B cell (primary cell): ENCODE data around the gene ZBTB16. TPM values are rescaled to one million over a fixed set of nuclear protein-coding genes. Genes with fewer than 3 reads are reported as not detected.

Experiments
- ATAC-seq: fragments of 200-7000 bp; cut with Tn5 transposase; one replicate; pipeline ENCODE4 v1.10.0; 2021; ENCODE audit warnings: low read depth, mild to moderate bottlenecking, moderate number of reproducible peaks, moderate library complexity
- CTCF ChIA-PET: fragments of 350-600 bp; sonication (Branson Sonifier 250); formaldehyde crosslinking; loops from one replicate; lab custom pipeline; 2021; ENCODE audit warnings: antibody characterized with exemption, inconsistent platforms; lab: Charles Lee
- POLR2A ChIA-PET: fragments of 350-600 bp; sonication (Branson Sonifier 250); formaldehyde crosslinking; loops from one replicate; lab custom pipeline; 2021; ENCODE audit warnings: antibody characterized with exemption; lab: Charles Lee
- DNase-seq: peaks from one replicate; pipeline ENCODE4 v3.0.0; 2013
- H2AFZ ChIP-seq: 2 replicates; pipeline ENCODE4 v1.6.1; 2012; ENCODE audit warnings: mild to moderate bottlenecking, low read depth, low read length; ENCODE audit not compliant: insufficient read depth, poor library complexity, severe bottlenecking
- H3K27ac ChIP-seq, 2 donors: 1 replicate in 1 of 2; 2 replicates in 1 of 2; pipeline ENCODE4 v1.5.1; 2012 to 2013; ENCODE audit warnings: low read length in 2 of 2, mild to moderate bottlenecking in 2 of 2, moderate library complexity in 1 of 2
- H3K27me3 ChIP-seq, 4 experiments: fragments of 200-600 bp in 1 of 4; sonication (generic) in 1 of 4; replicated peaks in 1 of 4; 1 replicate in 2 of 4; 2 replicates in 2 of 4; pipeline versions ENCODE4 v1.6.1 to v1.7.0; 2013 to 2016; ENCODE audit warnings: low read length in 3 of 4, mild to moderate bottlenecking in 2 of 4, mixed read lengths in 1 of 4, moderate library complexity in 1 of 4; ENCODE audit not compliant: insufficient read depth in 4 of 4, control insufficient read depth in 3 of 4; ENCODE audit errors: control extremely low read depth in 1 of 4
- H3K36me3 ChIP-seq, 2 experiments: replicated peaks in 1 of 2; 1 replicate in 1 of 2; 2 replicates in 1 of 2; pipeline versions ENCODE4 v1.6.1 to v1.7.1; 2013; ENCODE audit warnings: low read length in 1 of 2; ENCODE audit not compliant: insufficient read depth in 2 of 2, control insufficient read depth in 1 of 2; ENCODE audit errors: control extremely low read depth in 1 of 2, extremely low read depth in 1 of 2
- H3K4me1 ChIP-seq, 2 donors: fragments of 200-600 bp in 1 of 2; sonication (generic) in 1 of 2; 1 replicate in 1 of 2; 2 replicates in 1 of 2; pipeline versions ENCODE4 v1.5.1 to v1.6.1; 2013 to 2017; ENCODE audit warnings: low read length in 2 of 2; ENCODE audit not compliant: control insufficient read depth in 2 of 2, insufficient read depth in 2 of 2
- H3K4me2 ChIP-seq: replicated peaks from 2 replicates; pipeline ENCODE3; 2012; ENCODE audit warnings: mild to moderate bottlenecking, low read depth, low read length; ENCODE audit not compliant: poor library complexity, severe bottlenecking
- H3K4me3 ChIP-seq, 5 experiments: fragments of 200-600 bp in 1 of 5; sonication (generic) in 1 of 5; 1 replicate in 3 of 5; 2 replicates in 2 of 5; pipeline versions ENCODE4 v1.5.1 to v1.7.0; 2011 to 2016; ENCODE audit warnings: low read length in 4 of 5, mild to moderate bottlenecking in 4 of 5, low read depth in 2 of 5, control low read depth in 1 of 5, moderate library complexity in 1 of 5; ENCODE audit not compliant: insufficient read depth in 1 of 5; ENCODE audit errors: control extremely low read depth in 1 of 5, extremely low read depth in 1 of 5
- H3K79me2 ChIP-seq: fragments of 200-600 bp; sonication (generic); one replicate; pipeline ENCODE4 v1.6.0; 2016; ENCODE audit warnings: low read length; ENCODE audit not compliant: control insufficient read depth, insufficient read depth
- H3K9ac ChIP-seq: fragments of 200-600 bp; sonication (generic); 2 replicates; pipeline ENCODE4 v1.6.1; 2017; ENCODE audit warnings: mild to moderate bottlenecking, low read length, moderate library complexity
- H3K9me3 ChIP-seq, 3 donors: one replicate each; pipeline versions ENCODE4 v1.6.1 to v1.7.1; 2013; ENCODE audit warnings: low read length in 2 of 3; ENCODE audit not compliant: control insufficient read depth in 2 of 3, insufficient read depth in 1 of 3; ENCODE audit errors: control extremely low read depth in 1 of 3
- H4K20me1 ChIP-seq: 2 replicates; pipeline ENCODE4 v1.6.0; 2012; ENCODE audit warnings: mild to moderate bottlenecking, low read length; ENCODE audit not compliant: insufficient read depth, control insufficient read depth, poor library complexity, severe bottlenecking
- H3K27ac Mint-ChIP-seq: one replicate; pipeline ENCODE4 v1.8.0; 2021; ENCODE audit warnings: mixed read lengths
- H3K27me3 Mint-ChIP-seq: one replicate; pipeline ENCODE4 v1.8.0; 2021; ENCODE audit warnings: mixed read lengths
- H3K4me1 Mint-ChIP-seq: one replicate; pipeline ENCODE4 v1.8.0; 2021; ENCODE audit warnings: mixed read lengths
- H3K4me3 Mint-ChIP-seq: one replicate; pipeline ENCODE4 v1.8.0; 2021; ENCODE audit warnings: mixed read lengths
- H3K9me3 Mint-ChIP-seq: one replicate; pipeline ENCODE4 v1.8.0; 2022; ENCODE audit warnings: mixed read lengths; ENCODE audit not compliant: insufficient read depth
- EZH2 ChIP-seq: IDR thresholded peaks from 2 replicates; pipeline ENCODE4 v1.6.1; 2012; ENCODE audit warnings: borderline replicate concordance, low read depth, mild to moderate bottlenecking, moderate library complexity, low read length; ENCODE audit not compliant: insufficient read depth, poor library complexity, severe bottlenecking
- WGBS: methylation state at CpG from one replicate; pipeline ENCODE4 v1.1.5; 2013; ENCODE audit warnings: missing lambda C conversion rate; ENCODE audit not compliant: insufficient coverage; 5-methylcytosine and 5-hydroxymethylcytosine counted together
- intact Hi-C: fragments of 100-400 bp; cut with micrococcal nuclease; formaldehyde crosslinking; loops from one replicate; pipeline ENCODE4 v1.10.0; 2022
- polyA plus RNA-seq: library from polyadenylated mRNA; depleted of rRNA; stranded (reverse); fragments of >200 nt; gene quantifications from 2 replicates; pipeline ENCODE4 v1.2.3, GENCODE V29; 2012
- total RNA-seq, 2 donors: library from RNA; stranded (reverse); fragments of 120-200 nt in 1 of 2; gene quantifications; 1 replicate in 1 of 2; 2 replicates in 1 of 2; pipeline versions ENCODE4 v1.2.3 to v1.2.4, GENCODE V29; 2013 to 2022
- TF ChIP-seq, protein P1 (sequence below): fragments of 200-600 bp; IDR thresholded peaks from one replicate; pipeline ENCODE4 v1.8.0; 2022; ENCODE audit warnings: antibody characterized with exemption, mild to moderate bottlenecking

The ZBTB16 gene
- total and polyA plus RNA-seq, 2 donors (not counting 1 experiment from before 2014, with no cell fraction given) = 16.0 to 20.6 TPM

DNA sequence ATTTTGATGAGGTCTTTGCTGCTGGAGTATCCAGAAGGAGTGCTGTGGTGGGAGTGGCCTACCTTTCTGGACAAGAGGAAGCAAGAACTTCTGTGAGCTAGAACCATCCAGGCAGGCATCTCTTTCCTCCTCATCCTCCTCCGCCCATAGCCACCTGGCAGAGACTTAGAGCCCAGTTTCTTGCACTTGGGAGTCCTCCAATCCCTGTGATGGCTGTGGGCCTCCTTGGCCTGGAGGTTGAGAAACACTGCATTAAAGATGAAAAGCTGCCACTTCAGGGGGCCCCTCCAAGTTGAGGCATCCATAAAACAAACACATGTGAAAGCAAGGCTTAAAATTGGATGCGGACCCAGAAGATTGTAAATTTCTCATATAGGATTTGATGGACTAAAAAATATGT lies 110.3 kb downstream of the ZBTB16 start:
- no peaks in the 10 kb centered on the region for H4K20me1 ChIP-seq
- no peak for ATAC-seq
- no peak overlapping the region for H3K9ac ChIP-seq
- TF ChIP-seq, protein P1, sequence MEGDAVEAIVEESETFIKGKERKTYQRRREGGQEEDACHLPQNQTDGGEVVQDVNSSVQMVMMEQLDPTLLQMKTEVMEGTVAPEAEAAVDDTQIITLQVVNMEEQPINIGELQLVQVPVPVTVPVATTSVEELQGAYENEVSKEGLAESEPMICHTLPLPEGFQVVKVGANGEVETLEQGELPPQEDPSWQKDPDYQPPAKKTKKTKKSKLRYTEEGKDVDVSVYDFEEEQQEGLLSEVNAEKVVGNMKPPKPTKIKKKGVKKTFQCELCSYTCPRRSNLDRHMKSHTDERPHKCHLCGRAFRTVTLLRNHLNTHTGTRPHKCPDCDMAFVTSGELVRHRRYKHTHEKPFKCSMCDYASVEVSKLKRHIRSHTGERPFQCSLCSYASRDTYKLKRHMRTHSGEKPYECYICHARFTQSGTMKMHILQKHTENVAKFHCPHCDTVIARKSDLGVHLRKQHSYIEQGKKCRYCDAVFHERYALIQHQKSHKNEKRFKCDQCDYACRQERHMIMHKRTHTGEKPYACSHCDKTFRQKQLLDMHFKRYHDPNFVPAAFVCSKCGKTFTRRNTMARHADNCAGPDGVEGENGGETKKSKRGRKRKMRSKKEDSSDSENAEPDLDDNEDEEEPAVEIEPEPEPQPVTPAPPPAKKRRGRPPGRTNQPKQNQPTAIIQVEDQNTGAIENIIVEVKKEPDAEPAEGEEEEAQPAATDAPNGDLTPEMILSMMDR = no peak
- TF ChIP-seq EZH2 = no peak
- H3K4me1 Mint-ChIP-seq = peaks cover 84% of the 10 kb centered on the region
- peaks cover 5% of the 10 kb centered on the region for H3K79me2 ChIP-seq
- peaks cover 78 to 83% of the 10 kb centered on the region in 2 donors for H3K4me1 ChIP-seq
- peaks cover 5% of the 10 kb centered on the region for H3K27me3 Mint-ChIP-seq
- ChIA-PET CTCF (interaction anchor here (0.8 to 2.8 kb wide), 3 partner anchors 10 to 176 kb away, joined by 3 to 11 read pairs (median 4); no protein-coding TSS in a partner anchor), POLR2A (no interaction called here)
- no peak overlapping the region for H3K4me3 ChIP-seq
- no peaks in the 10 kb centered on the region for H3K36me3 ChIP-seq
- intact Hi-C loops = no loop called here
- no peak overlapping the region for H3K27ac ChIP-seq
- peak overlapping the region; percentile 56 for H3K4me2 ChIP-seq
- H3K9me3 ChIP-seq = no peaks in the 10 kb centered on the region
- no peak for DNase-seq
- H3K27me3 ChIP-seq = no peaks in the 10 kb centered on the region
- no CpG with 5 or more reads among the region's 2 CpGs for WGBS
- H3K27ac Mint-ChIP-seq = no peak overlapping the region
- no peaks in the 10 kb centered on the region for H3K9me3 Mint-ChIP-seq
- no peak overlapping the region for H2AFZ ChIP-seq
- no peak overlapping the region for H3K4me3 Mint-ChIP-seq

DNA sequence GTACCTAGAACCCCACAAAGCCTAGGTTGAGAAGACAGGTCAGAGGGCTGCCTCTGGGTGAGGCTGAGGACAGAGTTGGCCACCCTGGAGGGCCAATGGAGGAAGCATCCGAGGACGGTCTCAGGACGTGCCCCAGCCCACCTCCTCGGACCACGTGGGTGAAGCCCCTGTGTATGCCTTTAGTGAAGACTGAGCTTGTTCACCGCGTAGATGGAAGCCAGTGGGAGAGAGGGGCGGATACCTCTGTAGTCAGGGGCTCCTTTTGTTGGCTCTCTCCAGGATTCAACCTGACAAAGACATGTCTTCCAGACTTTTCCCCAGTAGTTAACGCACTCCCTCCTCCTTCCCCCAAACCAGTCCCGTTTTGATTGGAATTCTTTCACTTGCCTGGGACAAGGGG lies 110.7 kb downstream of the ZBTB16 start:
- Histone ChIP-seq H3K4me3 (no peak overlapping the region), H2AFZ (no peak overlapping the region), H3K79me2 (peaks cover 5% of the 10 kb centered on the region), H3K36me3 (no peaks in the 10 kb centered on the region), H3K27ac (no peak overlapping the region), H3K9me3 (no peaks in the 10 kb centered on the region), H3K27me3 (no peaks in the 10 kb centered on the region), H3K4me1 (peaks cover 74 to 83% of the 10 kb centered on the region in 2 donors), H3K9ac (no peak overlapping the region), H4K20me1 (no peaks in the 10 kb centered on the region), H3K4me2 (no peak overlapping the region)
- DNase-seq (no peak), ATAC-seq (no peak)
- intact Hi-C loops = no loop called here
- ChIA-PET CTCF (interaction anchor here (1.7 to 2.8 kb wide), 2 partner anchors 91 to 177 kb away, joined by 4 to 11 read pairs; no protein-coding TSS in a partner anchor), POLR2A (no interaction called here)
- WGBS = 90% methylated on average over 7 of the region's 10 CpGs
- Mint-ChIP-seq H3K27ac (no peak overlapping the region), H3K4me3 (no peak overlapping the region), H3K4me1 (peaks cover 82% of the 10 kb centered on the region), H3K9me3 (no peaks in the 10 kb centered on the region), H3K27me3 (peaks cover 4% of the 10 kb centered on the region)
- TF ChIP-seq, protein P1 = no peak
- TF ChIP-seq EZH2 = no peak
